Psoas muscle (tissue), 8 donors: Measurements from ENCODE around the gene COLGALT1. TPM values are rescaled to one million over a fixed set of nuclear protein-coding genes. Genes with fewer than 3 reads are reported as not detected.
A peak's percentile ranks its signal among the peaks of the same experiment; 100 is the strongest.

Source experiments
- ATAC-seq, 4 donors: fragments of 200-7000 bp; cut with Tn5 transposase; one replicate each; pipeline ENCODE4 v1.9.1; 2020; ENCODE audit warnings: moderate library complexity in 3 of 4, mild to moderate bottlenecking in 2 of 4
- DNase-seq, 2 donors: peaks; one replicate each; pipeline ENCODE4 v3.0.0-alpha.2; 2020
- H3K27ac ChIP-seq: fragments of 200-600 bp; one replicate; pipeline ENCODE4 v1.8.0; 2022
- H3K27me3 ChIP-seq, 3 donors: fragments of 200-600 bp in 1 of 3; one replicate each; pipeline versions ENCODE4 v1.6.1 to v1.8.0; 2013 to 2022; ENCODE audit warnings: low read length in 2 of 3, mild to moderate bottlenecking in 2 of 3, moderate library complexity in 1 of 3; ENCODE audit not compliant: insufficient read depth in 3 of 3
- H3K36me3 ChIP-seq, 2 donors: fragments of 200-600 bp in 1 of 2; one replicate each; pipeline versions ENCODE4 v1.6.1 to v1.8.0; 2013 to 2022; ENCODE audit warnings: low read depth in 1 of 2, mild to moderate bottlenecking in 1 of 2, moderate library complexity in 1 of 2; ENCODE audit not compliant: insufficient read depth in 1 of 2
- H3K4me1 ChIP-seq: fragments of 200-600 bp; one replicate; pipeline ENCODE4 v1.8.0; 2022
- H3K4me3 ChIP-seq: fragments of 200-600 bp; one replicate; pipeline ENCODE4 v1.8.0; 2022; ENCODE audit warnings: mild to moderate bottlenecking
- H3K9me3 ChIP-seq: fragments of 200-600 bp; one replicate; pipeline ENCODE4 v1.8.0; 2022
- CTCF ChIP-seq: fragments of 200-600 bp; IDR thresholded peaks from one replicate; pipeline ENCODE4 v1.8.0; 2022; ENCODE audit warnings: antibody characterized with exemption
- WGBS, 3 donors: extraction: QIAGEN DNeasy Blood & Tissue Kit; methylation state at CpG; one replicate each; pipeline versions ENCODE4 v1.1.6 to v1.1.7; 2013; 5-methylcytosine and 5-hydroxymethylcytosine counted together
- intact Hi-C, 2 donors: fragments of 100-400 bp; cut with DNase I; formaldehyde crosslinking; loops; one replicate each; pipeline versions ENCODE4 v1.11.0 to v1.14.2; 2022
- polyA plus RNA-seq, 3 donors: library from polyadenylated mRNA; stranded (reverse); fragments of 200-250 nt; gene quantifications; one replicate each; pipeline ENCODE4 v1.2.3, GENCODE V29; 2013
- total RNA-seq, 4 donors: library from RNA; stranded (reverse); fragmentation: NEBNext Ultra II Directional in 2 of 4; extraction: Animal tissue kit (Norgen Biotek cat#: 25700) in 2 of 4; gene quantifications; one replicate each; pipeline versions ENCODE4 v1.2.1 to v1.2.4, GENCODE V29; 2021 to 2023
- donor health status: healthy with polysubstance abuse.
- donor health status: DM: no; HTN: no; CAD: no; lungs with moderate emphysema.
- donor health status: Bipolar disorder and iron deficiency.
- donor health status: healthy.
- donor health status: DM: yes; HTN: yes; CAD: no.
- donor health status: DM: no; HTN: no; CAD: no.
- donor health status: DM: no; HTN: no; CAD: no.
- donor health status: DM: yes; HTN: yes; CAD: no.

Gene COLGALT1
- total and polyA plus RNA-seq, 7 donors, result 15.3 to 34.8 (median 21.5) TPM

- Histone ChIP-seq H3K4me3 (no peak overlapping the region), H3K27ac (no peak overlapping the region), H3K27me3 (no peaks in the 10 kb centered on the region), H3K36me3 (peaks cover 3 to 30% of the 10 kb centered on the region in 2 donors), H3K9me3 (peaks cover 9% of the 10 kb centered on the region), H3K4me1 (no peaks in the 10 kb centered on the region)
- TF ChIP-seq CTCF, result no peak
- intact Hi-C loops, result no loop called here
- 90 to 92% (median 92%) methylated on average over 9 of the region's 9 CpGs for WGBS, 3 donors
- ATAC-seq (no peak), DNase-seq (no peak)
Observed at GRCh38 chr19:17519967-17520366, 35.5 kb upstream of the COLGALT1 start.

DNA sequence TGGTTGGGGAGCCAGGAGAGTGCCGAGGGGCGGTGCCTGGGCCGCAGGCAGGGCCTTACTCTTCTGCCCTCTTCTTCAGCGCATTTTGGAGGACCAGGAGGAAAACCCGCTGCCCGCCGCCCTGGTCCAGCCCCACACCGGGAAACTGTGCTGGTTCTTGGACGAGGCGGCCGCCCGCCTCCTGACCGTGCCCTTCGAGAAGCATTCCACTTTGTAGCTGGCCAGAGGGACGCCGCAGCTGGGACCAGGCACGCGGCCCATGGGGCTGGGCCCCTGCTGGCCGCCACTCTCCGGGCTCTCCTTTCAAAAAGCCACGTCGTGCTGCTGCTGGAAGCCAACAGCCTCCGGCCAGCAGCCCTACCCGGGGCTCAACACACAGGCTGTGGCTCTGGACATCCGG lies 34.6 kb upstream of the COLGALT1 start:
- Histone ChIP-seq H3K27ac (no peak overlapping the region), H3K9me3 (peaks cover 9% of the 10 kb centered on the region), H3K27me3 (no peaks in the 10 kb centered on the region), H3K4me3 (no peak overlapping the region), H3K4me1 (no peaks in the 10 kb centered on the region), H3K36me3 (peaks cover 3 to 30% of the 10 kb centered on the region in 2 donors)
- no peak for TF ChIP-seq CTCF
- DNase-seq, result no peak
- ATAC-seq, result peak in 3 of 4 donors; percentile 20 to 28 (median 28)
- 80 to 93% (median 86%) methylated on average over 25 of the region's 25 CpGs for WGBS, 3 donors
- intact Hi-C loops, result no loop called here

DNA sequence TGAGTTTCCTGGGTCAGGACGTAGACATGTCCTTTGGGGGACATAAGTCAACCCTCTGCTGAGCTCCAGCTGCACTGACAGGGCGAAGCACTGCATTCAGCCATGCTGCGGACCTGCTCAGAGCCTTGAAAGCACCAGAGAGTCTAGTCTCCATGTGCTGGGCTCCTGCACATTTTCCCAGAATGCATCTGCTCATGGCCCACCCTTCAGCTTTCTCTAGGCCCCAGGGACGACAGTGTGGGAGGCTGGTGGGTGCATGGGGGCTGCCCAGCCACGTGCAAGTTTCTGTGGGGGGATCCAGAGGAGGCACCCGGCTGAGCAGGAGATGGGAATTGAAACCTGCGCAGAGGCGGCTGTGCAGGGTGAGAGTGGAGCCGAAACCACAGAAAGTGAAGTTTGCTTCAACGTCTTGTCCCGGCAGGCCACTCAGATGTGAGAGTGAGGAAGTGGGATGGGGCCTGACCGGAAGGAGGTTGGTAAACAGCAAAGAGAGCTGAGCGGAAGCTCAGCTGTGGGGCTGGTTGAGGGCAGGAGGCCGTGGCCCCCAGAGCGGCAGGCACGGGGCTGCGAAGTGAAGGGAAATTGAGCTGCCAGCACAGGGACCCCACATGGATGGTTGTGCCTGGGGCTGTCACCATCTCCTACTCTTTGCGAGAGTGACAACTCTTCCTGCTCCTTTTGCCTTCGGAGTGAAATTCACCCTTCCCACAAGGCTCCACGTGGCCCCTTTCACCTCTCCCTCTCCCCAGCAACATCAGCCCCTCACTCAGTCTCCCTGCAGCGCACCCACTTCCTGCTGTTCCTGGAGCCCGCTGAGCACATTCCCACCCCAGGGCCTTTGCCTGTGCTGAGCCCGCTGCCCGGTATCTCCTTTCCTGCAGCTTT lies 32.2 kb upstream of the COLGALT1 start:
- 49 to 58% (median 51%) methylated on average over 23 to 24 of the region's 24 CpGs for WGBS, 3 donors
- DNase-seq, result peak; percentile 41 to 69
- intact Hi-C loops, result no loop called here
- H3K4me3 ChIP-seq, result no peak overlapping the region
- H3K36me3 ChIP-seq, result peaks cover 3 to 9% of the 10 kb centered on the region in 2 donors
- peak in 3 of 4 donors; percentile 37 to 45 (median 43) for ATAC-seq
- TF ChIP-seq CTCF, result no peak
- H3K9me3 ChIP-seq, result peaks cover 3% of the 10 kb centered on the region
- H3K27ac ChIP-seq, result no peak overlapping the region
- H3K4me1 ChIP-seq, result no peaks in the 10 kb centered on the region
- peaks cover 0 to 5% (median 0%) of the 10 kb centered on the region in 3 donors for H3K27me3 ChIP-seq

- H3K4me3 ChIP-seq, result no peak overlapping the region
- peaks cover 3 to 9% of the 10 kb centered on the region in 2 donors for H3K36me3 ChIP-seq
- 87 to 95% (median 87%) methylated on average over 4 of the region's 4 CpGs for WGBS, 3 donors
- H3K27me3 ChIP-seq, result peaks cover 0 to 5% (median 0%) of the 10 kb centered on the region in 3 donors
- DNase-seq (no peak), ATAC-seq (no peak)
- intact Hi-C loops, result no loop called here
- no peak for TF ChIP-seq CTCF
- H3K27ac ChIP-seq, result no peak overlapping the region
- no peaks in the 10 kb centered on the region for H3K4me1 ChIP-seq
- H3K9me3 ChIP-seq, result no peaks in the 10 kb centered on the region
Observed at GRCh38 chr19:17524651-17525050, 30.8 kb upstream of the COLGALT1 start.
